K562 (cell line): ENCODE measurements around the gene SLC24A3. TPM values are rescaled to one million over a fixed set of nuclear protein-coding genes. Genes with fewer than 3 reads are reported as not detected.

ENCODE experiments used
- CTCFL ChIP-seq: IDR thresholded peaks from 2 replicates; pipeline ENCODE4 v1.6.1; 2011; ENCODE audit warnings: borderline replicate concordance, low read depth, mild to moderate bottlenecking, moderate library complexity, low read length; ENCODE audit not compliant: insufficient read depth, poor library complexity, severe bottlenecking
- HNRNPUL1 ChIP-seq: fragments of 200-400 bp; formaldehyde crosslinking; IDR thresholded peaks from 2 replicates; pipeline ENCODE4 v1.6.1; 2017; ENCODE audit warnings: low read length
- MAZ ChIP-seq, 2 experiments: fragments of 450-650 bp in 1 of 2; sonication (generic) in 1 of 2; formaldehyde crosslinking; IDR thresholded peaks in 1 of 2; conservative IDR thresholded peaks in 1 of 2; 2 replicates each; pipeline versions ENCODE4 v1.4.0 to v1.5.0; 2020; ENCODE audit warnings: mild to moderate bottlenecking in 1 of 2, missing genetic modification reagents in 1 of 2
- polyA plus RNA-seq, 8 experiments: library from polyadenylated mRNA; depleted of rRNA in 4 of 8; stranded (reverse) in 5 of 8; unstranded in 3 of 8; fragments of >200 nt; fragmentation: Nextera tagmentation in 2 of 8; fragmentation: Illumina TruSeq in 1 of 8; extraction: Ambion mirVana in 2 of 8; extraction: Trizol in 1 of 8; gene quantifications; 2 replicates each; pipeline versions ENCODE4 v1.2.1 to v1.2.3, GENCODE V29; 2011 to 2014; ENCODE audit warnings: inconsistent platforms in 1 of 8, missing spikeins in 1 of 8
- total RNA-seq, 7 experiments: library from RNA; depleted of rRNA in 6 of 7; stranded (reverse); fragments of >200 nt in 6 of 7; fragmentation: Illumina TruSeq in 2 of 7; extraction: Trizol in 2 of 7; gene quantifications; 2 replicates each; pipeline versions ENCODE4 v1.2.1 to v1.2.3, GENCODE V29; 2011 to 2021; ENCODE audit warnings: low replicate concordance in 1 of 7
- TF ChIP-seq, protein P1 (sequence below): sonication (generic); formaldehyde crosslinking; IDR thresholded peaks from 2 replicates; pipeline ENCODE4 v1.8.0; 2023; ENCODE audit warnings: mild to moderate bottlenecking, missing genetic modification reagents
- TF ChIP-seq, protein P2 (sequence below): fragments of 250-450 bp; sonication (Bioruptor Pico); IDR thresholded peaks from 2 replicates; pipeline ENCODE4 v1.4.0; 2020; ENCODE audit warnings: borderline replicate concordance

The SLC24A3 gene
- total and polyA plus RNA-seq, 9 of the 15 experiments (the other 6 are each of a cell fraction or from before 2014, with no cell fraction given), result not detected

DNA sequence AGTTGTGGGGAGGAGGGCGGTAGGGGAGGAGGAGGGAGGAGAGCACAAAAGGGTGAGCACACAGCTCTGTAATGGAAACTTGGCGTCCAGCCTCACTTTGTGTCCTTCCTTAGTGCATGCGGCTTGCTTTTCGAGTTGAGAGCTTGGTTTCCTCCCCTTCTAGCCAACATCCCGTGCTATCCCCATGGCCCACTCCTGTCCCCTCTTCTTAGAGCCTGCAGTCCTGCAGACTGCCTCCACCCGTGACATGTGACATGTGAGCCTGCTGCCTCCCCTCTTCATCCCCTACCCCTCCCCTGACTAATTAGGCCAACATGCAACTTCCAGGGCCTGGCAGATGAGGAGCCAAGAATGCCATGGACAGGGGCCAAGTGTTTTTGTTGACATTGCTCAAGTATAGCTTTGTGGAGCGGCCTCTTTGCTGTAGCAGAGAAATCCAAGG is 63.2 kb downstream of the SLC24A3 start (continued):
- no peak for TF ChIP-seq CTCFL
- no peak for TF ChIP-seq HNRNPUL1
- TF ChIP-seq, protein P1, sequence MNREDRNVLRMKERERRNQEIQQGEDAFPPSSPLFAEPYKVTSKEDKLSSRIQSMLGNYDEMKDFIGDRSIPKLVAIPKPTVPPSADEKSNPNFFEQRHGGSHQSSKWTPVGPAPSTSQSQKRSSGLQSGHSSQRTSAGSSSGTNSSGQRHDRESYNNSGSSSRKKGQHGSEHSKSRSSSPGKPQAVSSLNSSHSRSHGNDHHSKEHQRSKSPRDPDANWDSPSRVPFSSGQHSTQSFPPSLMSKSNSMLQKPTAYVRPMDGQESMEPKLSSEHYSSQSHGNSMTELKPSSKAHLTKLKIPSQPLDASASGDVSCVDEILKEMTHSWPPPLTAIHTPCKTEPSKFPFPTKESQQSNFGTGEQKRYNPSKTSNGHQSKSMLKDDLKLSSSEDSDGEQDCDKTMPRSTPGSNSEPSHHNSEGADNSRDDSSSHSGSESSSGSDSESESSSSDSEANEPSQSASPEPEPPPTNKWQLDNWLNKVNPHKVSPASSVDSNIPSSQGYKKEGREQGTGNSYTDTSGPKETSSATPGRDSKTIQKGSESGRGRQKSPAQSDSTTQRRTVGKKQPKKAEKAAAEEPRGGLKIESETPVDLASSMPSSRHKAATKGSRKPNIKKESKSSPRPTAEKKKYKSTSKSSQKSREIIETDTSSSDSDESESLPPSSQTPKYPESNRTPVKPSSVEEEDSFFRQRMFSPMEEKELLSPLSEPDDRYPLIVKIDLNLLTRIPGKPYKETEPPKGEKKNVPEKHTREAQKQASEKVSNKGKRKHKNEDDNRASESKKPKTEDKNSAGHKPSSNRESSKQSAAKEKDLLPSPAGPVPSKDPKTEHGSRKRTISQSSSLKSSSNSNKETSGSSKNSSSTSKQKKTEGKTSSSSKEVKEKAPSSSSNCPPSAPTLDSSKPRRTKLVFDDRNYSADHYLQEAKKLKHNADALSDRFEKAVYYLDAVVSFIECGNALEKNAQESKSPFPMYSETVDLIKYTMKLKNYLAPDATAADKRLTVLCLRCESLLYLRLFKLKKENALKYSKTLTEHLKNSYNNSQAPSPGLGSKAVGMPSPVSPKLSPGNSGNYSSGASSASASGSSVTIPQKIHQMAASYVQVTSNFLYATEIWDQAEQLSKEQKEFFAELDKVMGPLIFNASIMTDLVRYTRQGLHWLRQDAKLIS, result no peak
- TF ChIP-seq, protein P2, sequence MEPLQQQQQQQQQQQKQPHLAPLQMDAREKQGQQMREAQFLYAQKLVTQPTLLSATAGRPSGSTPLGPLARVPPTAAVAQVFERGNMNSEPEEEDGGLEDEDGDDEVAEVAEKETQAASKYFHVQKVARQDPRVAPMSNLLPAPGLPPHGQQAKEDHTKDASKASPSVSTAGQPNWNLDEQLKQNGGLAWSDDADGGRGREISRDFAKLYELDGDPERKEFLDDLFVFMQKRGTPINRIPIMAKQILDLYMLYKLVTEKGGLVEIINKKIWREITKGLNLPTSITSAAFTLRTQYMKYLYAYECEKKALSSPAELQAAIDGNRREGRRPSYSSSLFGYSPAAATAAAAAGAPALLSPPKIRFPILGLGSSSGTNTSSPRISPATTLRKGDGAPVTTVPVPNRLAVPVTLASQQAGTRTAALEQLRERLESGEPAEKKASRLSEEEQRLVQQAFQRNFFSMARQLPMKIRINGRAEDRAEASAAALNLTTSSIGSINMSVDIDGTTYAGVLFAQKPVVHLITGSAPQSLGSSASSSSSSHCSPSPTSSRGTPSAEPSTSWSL, result no peak
- TF ChIP-seq MAZ (CRISPR knock-in tag; conservative IDR thresholded peaks at IDR 0.05 in 1 of 2, IDR thresholded peaks at IDR 0.05 in 1 of 2), result no peak
